Right atrium auricular region (tissue), 2 donors: ENCODE results near the gene SPTBN4. TPM values are rescaled to one million over a fixed set of nuclear protein-coding genes. Genes with fewer than 3 reads are reported as not detected.
"Not testable (repeated sequence)": the region's sequence is repeated elsewhere in the genome, so short reads cannot be mapped to it uniquely, and the experiment has no call there.

Experiments
- DNase-seq: peaks from one replicate; pipeline ENCODE4 v3.0.0-alpha.2; 2019; ENCODE audit warnings: low spot score
- H3K27ac ChIP-seq, 2 donors: fragments of 200-600 bp; sonication (generic); 1 replicate in 1 of 2; 2 replicates in 1 of 2; pipeline ENCODE4 v1.5.1; 2016 to 2019
- H3K27me3 ChIP-seq, 2 donors: fragments of 200-600 bp; sonication (generic); one replicate each; pipeline versions ENCODE4 v1.5.1 to v1.6.0; 2017 to 2019
- H3K36me3 ChIP-seq: fragments of 200-600 bp; sonication (generic); one replicate; pipeline ENCODE4 v1.5.1; 2016
- H3K4me1 ChIP-seq, 2 donors: fragments of 200-600 bp; sonication (generic); one replicate each; pipeline versions ENCODE4 v1.5.1 to v1.6.0; 2017 to 2019
- H3K4me3 ChIP-seq, 2 donors: fragments of 200-600 bp; sonication (generic); 1 replicate in 1 of 2; 2 replicates in 1 of 2; pipeline ENCODE4 v1.5.1; 2017 to 2019; ENCODE audit warnings: mild to moderate bottlenecking in 1 of 2, moderate library complexity in 1 of 2
- H3K9me3 ChIP-seq, 2 donors: fragments of 200-600 bp; sonication (generic); one replicate each; pipeline ENCODE4 v1.5.1; 2019
- total RNA-seq, 2 donors: library from RNA; depleted of rRNA; stranded (reverse); fragments of >200 nt; gene quantifications; one replicate each; pipeline ENCODE4 v1.1.0, GENCODE V29; 2016
- TF ChIP-seq, protein P1 (sequence below), 2 donors: fragments of 200-600 bp; sonication (generic); IDR thresholded peaks; one replicate each; pipeline ENCODE4 v1.5.1; 2019; ENCODE audit warnings: antibody characterized with exemption in 2 of 2

Gene SPTBN4
- total RNA-seq, 2 donors from 2014 or later, result 5.2 to 5.5 TPM

DNA sequence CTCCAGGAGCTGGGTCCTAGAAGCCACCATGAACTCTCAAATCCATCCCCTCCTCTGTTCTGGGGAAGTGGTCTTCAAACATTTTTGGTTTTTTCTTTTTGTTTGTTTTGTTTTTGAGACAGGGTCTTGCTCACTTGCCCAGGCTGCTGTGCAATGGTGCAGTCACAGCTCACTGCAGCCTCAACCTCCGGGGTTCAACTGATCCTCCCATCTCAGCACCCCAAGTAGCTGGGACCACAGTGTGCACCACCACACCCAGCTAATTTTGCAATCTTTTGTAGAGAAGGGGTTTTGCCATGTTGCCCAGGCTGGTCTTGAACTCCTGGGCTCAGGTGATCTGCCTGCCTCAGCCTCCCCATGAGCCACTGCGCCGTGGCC lies 8.2 kb upstream of the SPTBN4 start:
- Histone ChIP-seq H3K27ac (no peak overlapping the region), H3K4me1 (peaks cover 0 to under 1% of the 10 kb centered on the region in 2 donors), H3K9me3 (no peaks in the 10 kb centered on the region), H3K4me3 (no peak overlapping the region), H3K36me3 (peaks cover 8% of the 10 kb centered on the region), H3K27me3 (no peaks in the 10 kb centered on the region)
- no peak for DNase-seq
- TF ChIP-seq, protein P1, sequence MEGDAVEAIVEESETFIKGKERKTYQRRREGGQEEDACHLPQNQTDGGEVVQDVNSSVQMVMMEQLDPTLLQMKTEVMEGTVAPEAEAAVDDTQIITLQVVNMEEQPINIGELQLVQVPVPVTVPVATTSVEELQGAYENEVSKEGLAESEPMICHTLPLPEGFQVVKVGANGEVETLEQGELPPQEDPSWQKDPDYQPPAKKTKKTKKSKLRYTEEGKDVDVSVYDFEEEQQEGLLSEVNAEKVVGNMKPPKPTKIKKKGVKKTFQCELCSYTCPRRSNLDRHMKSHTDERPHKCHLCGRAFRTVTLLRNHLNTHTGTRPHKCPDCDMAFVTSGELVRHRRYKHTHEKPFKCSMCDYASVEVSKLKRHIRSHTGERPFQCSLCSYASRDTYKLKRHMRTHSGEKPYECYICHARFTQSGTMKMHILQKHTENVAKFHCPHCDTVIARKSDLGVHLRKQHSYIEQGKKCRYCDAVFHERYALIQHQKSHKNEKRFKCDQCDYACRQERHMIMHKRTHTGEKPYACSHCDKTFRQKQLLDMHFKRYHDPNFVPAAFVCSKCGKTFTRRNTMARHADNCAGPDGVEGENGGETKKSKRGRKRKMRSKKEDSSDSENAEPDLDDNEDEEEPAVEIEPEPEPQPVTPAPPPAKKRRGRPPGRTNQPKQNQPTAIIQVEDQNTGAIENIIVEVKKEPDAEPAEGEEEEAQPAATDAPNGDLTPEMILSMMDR (IDR thresholded peaks at IDR 0.05), result no peak

DNA sequence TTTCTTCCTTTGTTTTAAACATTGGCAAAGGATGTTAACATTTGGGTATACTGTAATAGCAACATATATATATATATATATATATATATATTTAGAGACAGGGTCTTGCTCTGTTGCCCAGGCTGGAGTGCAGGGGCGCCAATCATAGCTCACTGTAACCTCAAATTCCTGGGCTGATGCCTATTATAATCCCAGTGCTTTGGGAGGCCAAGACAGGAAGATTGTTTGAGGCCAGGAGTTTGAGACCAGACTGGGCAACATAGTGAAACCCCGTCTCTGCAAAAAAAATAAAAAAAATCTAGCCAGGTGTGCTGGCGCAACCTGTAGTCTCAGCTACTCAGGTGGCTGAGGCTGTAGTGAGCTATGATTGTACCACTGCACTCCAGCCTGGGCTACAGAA lies 6.6 kb upstream of the SPTBN4 start:
- Histone ChIP-seq H3K27me3 (no peaks in the 10 kb centered on the region), H3K36me3 (peaks cover 8% of the 10 kb centered on the region), H3K9me3 (no peaks in the 10 kb centered on the region), H3K4me3 (no peak overlapping the region), H3K4me1 (peaks cover 0 to 16% of the 10 kb centered on the region in 2 donors), H3K27ac (no peak overlapping the region)
- TF ChIP-seq, protein P1 (IDR thresholded peaks at IDR 0.05), result no peak
- no peak for DNase-seq

DNA sequence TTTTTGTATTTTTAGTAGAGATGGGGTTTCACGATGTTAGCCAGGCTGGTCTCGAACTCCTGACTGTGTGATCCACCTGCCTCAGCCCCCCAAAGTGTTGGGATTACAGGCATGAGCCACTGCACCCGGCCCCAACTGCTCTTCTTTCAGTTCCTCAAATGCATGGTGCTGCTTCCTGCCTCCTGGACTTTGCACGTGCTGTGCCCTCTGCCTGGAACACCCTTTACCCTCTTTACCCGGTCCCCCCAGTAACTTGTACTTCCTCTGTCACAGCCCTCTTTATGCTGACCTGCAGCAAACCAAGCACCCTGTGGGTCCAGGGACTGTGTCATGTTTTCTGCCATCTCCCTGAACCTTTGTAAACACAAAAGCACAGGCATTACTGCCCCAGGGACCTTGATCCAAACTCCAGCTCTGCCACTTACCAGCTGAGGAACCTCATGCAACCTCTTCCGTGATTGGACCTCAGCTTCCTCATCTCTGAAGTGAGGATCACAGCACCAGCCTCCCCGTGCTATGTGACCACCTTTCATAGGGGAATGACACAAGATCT lies 5.1 kb upstream of the SPTBN4 start:
- DNase-seq, result peak; percentile 64
- no peaks in the 10 kb centered on the region for H3K9me3 ChIP-seq
- no peak overlapping the region for H3K4me3 ChIP-seq
- peaks cover 8% of the 10 kb centered on the region for H3K36me3 ChIP-seq
- TF ChIP-seq, protein P1 (IDR thresholded peaks at IDR 0.05), result no peak
- H3K4me1 ChIP-seq, result peaks cover 0 to 27% of the 10 kb centered on the region in 2 donors
- no peak overlapping the region for H3K27ac ChIP-seq
- H3K27me3 ChIP-seq, result no peaks in the 10 kb centered on the region

DNA sequence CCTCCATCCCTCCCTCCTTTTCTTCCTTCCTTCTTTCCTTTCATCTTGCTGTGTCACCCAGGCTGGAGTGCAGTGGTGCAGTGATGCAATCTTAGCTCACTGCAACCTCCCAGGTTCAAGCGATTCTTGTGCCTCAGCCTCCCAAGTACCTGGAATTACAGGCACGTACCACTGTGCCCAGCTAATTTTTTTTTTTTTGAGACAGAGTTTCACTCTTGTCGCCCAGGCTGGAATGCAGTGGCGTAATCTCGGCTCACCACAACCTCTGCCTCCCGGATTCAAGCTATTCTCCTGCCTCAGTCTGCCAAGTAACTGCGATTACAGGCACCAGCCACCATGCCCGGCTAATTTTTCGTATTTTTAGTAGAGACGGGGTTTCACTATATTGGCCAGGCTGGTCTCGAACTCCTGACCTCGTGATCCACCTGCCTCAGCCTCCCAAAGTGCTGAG lies 3.2 kb upstream of the SPTBN4 start:
- peaks cover 0 to 32% of the 10 kb centered on the region in 2 donors for H3K4me1 ChIP-seq
- H3K27ac ChIP-seq, result peak overlapping the region; percentile 95 to 98
- H3K9me3 ChIP-seq, H3K27me3 ChIP-seq, DNase-seq, H3K36me3 ChIP-seq: not testable (repeated sequence)
- H3K4me3 ChIP-seq, result peak overlapping the region in 1 of 2 donors; percentile 84

DNA sequence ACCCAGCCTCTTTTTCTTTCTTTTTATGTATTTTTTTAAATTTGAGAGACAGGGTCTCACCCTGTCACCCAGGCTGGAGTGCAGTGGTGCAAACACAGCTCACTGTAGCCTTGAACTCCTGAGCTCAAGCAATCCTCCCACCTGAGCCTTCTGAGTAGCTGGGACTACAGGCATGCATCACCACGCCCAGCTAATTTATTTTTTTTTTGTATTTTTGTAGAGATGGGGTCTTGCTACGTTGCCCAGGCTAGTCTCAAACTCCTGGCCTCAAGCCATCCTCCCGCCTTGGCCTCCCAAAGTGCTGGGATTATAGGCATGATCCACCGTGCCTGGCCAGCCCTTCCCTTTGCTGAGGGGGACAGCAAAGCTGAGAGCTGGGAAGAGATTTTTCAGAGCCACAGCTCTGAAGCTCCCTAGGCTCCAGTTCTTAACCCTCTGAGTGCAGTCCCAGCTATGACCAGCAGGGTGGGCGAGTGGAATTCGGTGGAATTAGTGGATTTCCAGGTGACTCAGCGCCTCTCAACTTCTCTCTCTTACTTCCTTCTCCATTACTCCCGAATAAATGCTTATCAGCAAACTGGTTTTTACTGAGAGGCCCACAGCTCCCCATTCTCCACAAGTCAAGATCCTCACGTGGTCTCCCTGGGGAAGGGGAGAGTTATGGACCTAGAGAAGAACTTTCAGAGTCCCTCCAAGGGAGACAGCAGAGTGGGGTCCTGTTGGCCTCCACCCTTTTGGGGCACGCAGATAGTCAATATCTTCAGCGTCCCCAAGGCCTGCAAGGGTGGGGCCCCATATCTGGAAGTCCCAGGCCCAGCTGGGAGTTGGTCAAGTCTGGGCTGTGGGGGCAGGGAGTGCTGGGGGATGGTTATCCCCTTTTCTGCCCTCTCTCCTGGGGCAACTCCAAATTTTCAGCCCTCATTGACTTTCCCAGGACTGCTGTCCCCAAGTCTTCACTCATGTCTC lies 2.5 kb upstream of the SPTBN4 start:
- DNase-seq, result peak; percentile 94
- Histone ChIP-seq H3K4me3 (peak overlapping the region; percentile 73 to 84), H3K27ac (peak overlapping the region; percentile 95 to 98), H3K27me3 (no peaks in the 10 kb centered on the region), H3K4me1 (peaks cover 0 to 32% of the 10 kb centered on the region in 2 donors), H3K9me3 (no peaks in the 10 kb centered on the region), H3K36me3 (no peaks in the 10 kb centered on the region)
- TF ChIP-seq, protein P1 (IDR thresholded peaks at IDR 0.05), result peak; percentile 84 to 88

DNA sequence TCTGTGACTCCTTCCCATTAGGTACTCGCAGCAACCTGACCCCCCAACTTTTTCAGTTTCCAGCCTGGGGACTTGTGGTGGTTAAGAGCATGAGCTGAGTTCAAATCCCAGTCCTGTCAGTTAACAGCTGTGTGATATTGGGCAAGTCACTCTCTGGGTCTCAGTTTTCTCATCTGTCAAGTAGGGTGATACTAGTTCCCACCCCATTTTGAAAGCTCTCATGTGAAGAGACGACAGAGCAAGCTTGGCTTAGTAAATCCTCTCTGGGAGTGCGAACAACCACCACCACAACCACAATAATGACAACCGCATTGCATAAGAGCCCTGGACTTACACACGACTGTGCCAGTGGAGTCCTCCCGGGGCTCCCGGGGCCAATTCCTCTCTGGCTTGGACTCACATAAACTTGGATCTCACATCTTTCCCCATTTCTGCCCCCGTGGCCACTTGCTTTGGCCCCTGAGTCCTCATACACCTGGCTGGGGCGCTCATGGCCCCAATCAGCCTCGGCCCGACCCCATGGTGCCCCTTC lies 1.7 kb upstream of the SPTBN4 start:
- Histone ChIP-seq H3K4me3 (peak overlapping the region; percentile 73 to 84), H3K9me3 (no peaks in the 10 kb centered on the region), H3K36me3 (no peaks in the 10 kb centered on the region), H3K4me1 (peaks cover 0 to 32% of the 10 kb centered on the region in 2 donors), H3K27ac (peak overlapping the region; percentile 95 to 98), H3K27me3 (no peaks in the 10 kb centered on the region)
- DNase-seq, result peak; percentile 77
- TF ChIP-seq, protein P1 (IDR thresholded peaks at IDR 0.05), result no peak
